ENCODE measurements around the gene KIF1A. TPM values are rescaled to one million over a fixed set of nuclear protein-coding genes. Genes with fewer than 3 reads are reported as not detected.
A peak's percentile ranks its signal among the peaks of the same experiment; 100 is the strongest.

KIF1A gene
- total and polyA plus RNA-seq, 2 of the 13 experiments (the other 11 are each of a cell fraction or from before 2014, with no cell fraction given) = 0.01 TPM; not detected in 1

GRCh38 chr2:240794178-240794721 lies 25.8 kb downstream of the KIF1A start (continued):
- peak; percentile 44; the same call in 1 of the 2 replicates for TF ChIP-seq ZNF710 (CRISPR knock-in tag; IDR thresholded peaks at IDR 0.05; ENCODE audit: borderline replicate concordance)
- TF ChIP-seq ZNF430 (CRISPR knock-in tag; IDR thresholded peaks at IDR 0.05) = no peak
- TF ChIP-seq ZNF674 (CRISPR knock-in tag; IDR thresholded peaks at IDR 0.05; ENCODE audit: low read depth) = peak; percentile 36; the same call in 1 of the 2 replicates
- peak; percentile 91 for TF ChIP-seq HIC2 (CRISPR knock-in tag; IDR thresholded peaks at IDR 0.05; ENCODE audit: low read depth)
- peak; percentile 94 for TF ChIP-seq BCL6 (CRISPR knock-in tag; IDR thresholded peaks at IDR 0.05)
- peak; percentile 46 for TF ChIP-seq SAP130 (CRISPR knock-in tag; IDR thresholded peaks at IDR 0.05; ENCODE audit: low read depth)
- TF ChIP-seq ZFX (CRISPR knock-in tag; IDR thresholded peaks at IDR 0.05; ENCODE audit: low read depth) = 0 out of 2 replicates have a peak, but pooled peaks have one; percentile 24
- TF ChIP-seq ZNF331 (CRISPR knock-in tag; IDR thresholded peaks at IDR 0.05) = peak; percentile 27; the same call in 1 of the 2 replicates
- peak; percentile 42; the same call in 1 of the 2 replicates for TF ChIP-seq TBX2 (CRISPR knock-in tag; IDR thresholded peaks at IDR 0.05; ENCODE audit: borderline replicate concordance)
- peak; percentile 25; the same call in 1 of the 2 replicates for TF ChIP-seq MYC (CRISPR knock-in tag; IDR thresholded peaks at IDR 0.05; ENCODE audit: borderline replicate concordance)
- TF ChIP-seq RARA (CRISPR knock-in tag; IDR thresholded peaks at IDR 0.05) = peak; percentile 70
- TF ChIP-seq ZNF574 (CRISPR knock-in tag; IDR thresholded peaks at IDR 0.05) = peak; percentile 51; the same call in 1 of the 2 replicates
- TF ChIP-seq MIER3 (CRISPR knock-in tag; IDR thresholded peaks at IDR 0.05; ENCODE audit: borderline replicate concordance) = 0 out of 2 replicates have a peak, but pooled peaks have one; percentile 50
- TF ChIP-seq NR3C1 (CRISPR knock-in tag; IDR thresholded peaks at IDR 0.05) = no peak
- no peak for TF ChIP-seq ZBTB8A (CRISPR knock-in tag; IDR thresholded peaks at IDR 0.05; ENCODE audit: borderline replicate concordance, low read depth)
- TF ChIP-seq ZNF781 (CRISPR knock-in tag; IDR thresholded peaks at IDR 0.05; ENCODE audit: borderline replicate concordance, not compliant biosample characterization) = no peak
- peak; percentile 82 for TF ChIP-seq SALL1 (CRISPR knock-in tag; IDR thresholded peaks at IDR 0.05)
- TF ChIP-seq NR2F6 (IDR thresholded peaks at IDR 0.05) = peak; percentile 85
- peak; percentile 88 for TF ChIP-seq NR2F6 (CRISPR knock-in tag; IDR thresholded peaks at IDR 0.05)
- TF ChIP-seq HNRNPL (IDR thresholded peaks at IDR 0.05; ENCODE audit: low read depth, low read length) = peak; percentile 70; the same call in 1 of the 2 replicates
- peak; percentile 47; the same call in 1 of the 2 replicates for TF ChIP-seq HMG20A (CRISPR knock-in tag; IDR thresholded peaks at IDR 0.05; ENCODE audit: borderline replicate concordance)
- peak in 1 of 2 experiments; percentile 94; a peak in 2 of 4 replicates for TF ChIP-seq NR2F1 (CRISPR knock-in tag; IDR thresholded peaks at IDR 0.05)
- TF ChIP-seq ZNF414 (CRISPR knock-in tag; IDR thresholded peaks at IDR 0.05) = no peak
- TF ChIP-seq RXRB (CRISPR knock-in tag; IDR thresholded peaks at IDR 0.05; ENCODE audit: borderline replicate concordance) = peak; percentile 30; the same call in 1 of the 2 replicates
